H9 (cell line): ENCODE results near the gene TFPI. TPM values are rescaled to one million over a fixed set of nuclear protein-coding genes. Genes with fewer than 3 reads are reported as not detected.

Source experiments
- DNase-seq: peaks from one replicate; pipeline ENCODE4 v3.0.0-alpha.2; 2017
- H2AFZ ChIP-seq: one replicate; pipeline ENCODE4 v1.6.1; 2013; ENCODE audit warnings: mild to moderate bottlenecking, low read length, control low read depth, moderate library complexity
- H2AK5ac ChIP-seq: 2 replicates; pipeline ENCODE4 v1.6.1; 2013; ENCODE audit warnings: low read length, control low read depth, mixed read lengths; ENCODE audit not compliant: insufficient read length
- H2BK120ac ChIP-seq: one replicate; pipeline ENCODE4 v1.6.1; 2013; ENCODE audit warnings: low read depth, mild to moderate bottlenecking, low read length, control low read depth, inconsistent platforms; ENCODE audit not compliant: poor library complexity, severe bottlenecking
- H2BK12ac ChIP-seq: 2 replicates; pipeline ENCODE4 v1.6.1; 2013; ENCODE audit warnings: low read length, control low read depth, mixed read lengths, low read depth; ENCODE audit not compliant: insufficient read length
- H2BK15ac ChIP-seq: 2 replicates; pipeline ENCODE4 v1.6.1; 2013; ENCODE audit warnings: low read depth, low read length, control low read depth
- H2BK20ac ChIP-seq: one replicate; pipeline ENCODE4 v1.6.1; 2013; ENCODE audit warnings: low read depth, mild to moderate bottlenecking, low read length, control low read depth, inconsistent platforms; ENCODE audit not compliant: poor library complexity, severe bottlenecking
- H2BK5ac ChIP-seq: 2 replicates; pipeline ENCODE4 v1.6.1; 2013; ENCODE audit warnings: low read length, control low read depth, mixed read lengths; ENCODE audit not compliant: insufficient read length
- H3K14ac ChIP-seq: 2 replicates; pipeline ENCODE4 v1.6.1; 2013; ENCODE audit warnings: low read length, control low read depth; ENCODE audit not compliant: insufficient read depth
- H3K18ac ChIP-seq: 2 replicates; pipeline ENCODE4 v1.6.1; 2013; ENCODE audit warnings: low read depth, mild to moderate bottlenecking, mixed read lengths, low read length, control low read depth; ENCODE audit not compliant: insufficient read length
- H3K23ac ChIP-seq: 2 replicates; pipeline ENCODE4 v1.6.1; 2013; ENCODE audit warnings: low read length, control low read depth, mixed read lengths, low read depth; ENCODE audit not compliant: insufficient read length
- H3K23me2 ChIP-seq: 2 replicates; pipeline ENCODE4 v1.6.1; 2013; ENCODE audit warnings: low read depth, mild to moderate bottlenecking, mixed read lengths, low read length, control low read depth; ENCODE audit not compliant: insufficient read length, poor library complexity, severe bottlenecking
- H3K27ac ChIP-seq: 2 replicates; pipeline ENCODE4 v1.5.1; 2013; ENCODE audit warnings: low read length, control low read depth, mixed read lengths, low read depth; ENCODE audit not compliant: insufficient read length
- H3K27me3 ChIP-seq: 2 replicates; pipeline ENCODE4 v1.6.1; 2013; ENCODE audit warnings: low read length, control low read depth, inconsistent platforms; ENCODE audit not compliant: insufficient read depth
- H3K4ac ChIP-seq: 2 replicates; pipeline ENCODE4 v1.6.1; 2013; ENCODE audit warnings: low read depth, mild to moderate bottlenecking, control low read depth, inconsistent platforms, low read length, moderate library complexity
- H3K4me1 ChIP-seq: 2 replicates; pipeline ENCODE4 v1.6.1; 2013; ENCODE audit warnings: low read length, control low read depth, inconsistent platforms; ENCODE audit not compliant: insufficient read depth
- H3K4me2 ChIP-seq: 2 replicates; pipeline ENCODE4 v1.6.1; 2013; ENCODE audit warnings: low read length, control low read depth, mixed read lengths; ENCODE audit not compliant: insufficient read length, insufficient read depth
- H3K56ac ChIP-seq: 2 replicates; pipeline ENCODE4 v1.6.1; 2013; ENCODE audit warnings: low read depth, mild to moderate bottlenecking, mixed read lengths, low read length, control low read depth; ENCODE audit not compliant: insufficient read length
- H3K79me1 ChIP-seq: 2 replicates; pipeline ENCODE4 v1.6.1; 2013; ENCODE audit warnings: low read depth, mild to moderate bottlenecking, moderate library complexity, low read length, control low read depth, inconsistent platforms; ENCODE audit not compliant: insufficient read depth, poor library complexity, severe bottlenecking
- H3K79me2 ChIP-seq: 2 replicates; pipeline ENCODE4 v1.6.1; 2013; ENCODE audit warnings: low read length, control low read depth, inconsistent platforms; ENCODE audit not compliant: insufficient read depth
- H3K9ac ChIP-seq: 2 replicates; pipeline ENCODE4 v1.6.1; 2013; ENCODE audit warnings: low read length, control low read depth, mixed read lengths; ENCODE audit not compliant: insufficient read length; ENCODE audit errors: extremely low read depth
- H3K9me3 ChIP-seq: one replicate; pipeline ENCODE4 v1.6.1; 2013; ENCODE audit warnings: low read depth, low read length, inconsistent platforms; ENCODE audit not compliant: control insufficient read depth
- H3T11ph ChIP-seq: one replicate; pipeline ENCODE4 v1.6.1; 2013; ENCODE audit warnings: mild to moderate bottlenecking, low read length, control low read depth, inconsistent platforms
- H4K20me1 ChIP-seq: one replicate; pipeline ENCODE4 v1.6.1; 2013; ENCODE audit not compliant: control insufficient read depth, insufficient read length, insufficient read depth
- H4K5ac ChIP-seq: 2 replicates; pipeline ENCODE4 v1.6.1; 2013; ENCODE audit warnings: low read depth, mild to moderate bottlenecking, mixed read lengths, low read length, control low read depth; ENCODE audit not compliant: insufficient read length
- H4K8ac ChIP-seq: replicated peaks from 2 replicates; pipeline ENCODE4 v1.6.1; 2013; ENCODE audit warnings: low read length, control low read depth, mixed read lengths, low read depth; ENCODE audit not compliant: insufficient read length
- H4K91ac ChIP-seq: 2 replicates; pipeline ENCODE4 v1.6.1; 2013; ENCODE audit warnings: low read depth, mild to moderate bottlenecking, moderate library complexity, mixed read lengths, low read length, control low read depth; ENCODE audit not compliant: insufficient read length
- H3K27ac Mint-ChIP-seq, 3 experiments: 2 replicates in 2 of 3; 3 replicates in 1 of 3; pipeline ENCODE4 v1.8.0; 2020 to 2021; ENCODE audit warnings: mixed read lengths in 3 of 3, mild to moderate bottlenecking in 1 of 3, moderate library complexity in 1 of 3
- H3K27me3 Mint-ChIP-seq: 2 replicates; pipeline ENCODE4 v1.8.0; 2021; ENCODE audit warnings: low read depth, mild to moderate bottlenecking, moderate library complexity, mixed read lengths
- H3K36me3 Mint-ChIP-seq, 3 experiments: 2 replicates in 2 of 3; 3 replicates in 1 of 3; pipeline ENCODE4 v1.8.0; 2020 to 2021; ENCODE audit warnings: low read depth in 3 of 3, mixed read lengths in 3 of 3; ENCODE audit not compliant: insufficient read depth in 1 of 3
- H3K4me1 Mint-ChIP-seq, 2 experiments: 2 replicates each; pipeline ENCODE4 v1.8.0; 2020; ENCODE audit warnings: mixed read lengths in 2 of 2
- H3K4me3 Mint-ChIP-seq, 2 experiments: 2 replicates in 1 of 2; 3 replicates in 1 of 2; pipeline ENCODE4 v1.8.0; 2020 to 2021; ENCODE audit warnings: mild to moderate bottlenecking in 2 of 2, mixed read lengths in 2 of 2, moderate library complexity in 1 of 2
- H3K9me3 Mint-ChIP-seq, 2 experiments: 2 replicates in 1 of 2; 3 replicates in 1 of 2; pipeline ENCODE4 v1.8.0; 2020; ENCODE audit warnings: mild to moderate bottlenecking in 2 of 2, mixed read lengths in 2 of 2, moderate library complexity in 1 of 2
- CTCF ChIP-seq: fragments of 200-600 bp; sonication (generic); conservative IDR thresholded peaks from 3 replicates; pipeline ENCODE4 v1.8.0; 2021; ENCODE audit warnings: antibody characterized with exemption, mild to moderate bottlenecking
- WGBS: extraction: QIAGEN DNeasy Blood & Tissue Kit; methylation state at CpG from one replicate; pipeline ENCODE4 v1.1.7; 2013; ENCODE audit warnings: missing lambda C conversion rate, low lambda C conversion rate, mixed read lengths; ENCODE audit not compliant: insufficient read length; ENCODE audit errors: extremely low coverage; 5-methylcytosine and 5-hydroxymethylcytosine counted together
- total RNA-seq: library from RNA; stranded (reverse); gene quantifications from 2 replicates; pipeline ENCODE4 v1.2.1, GENCODE V29; 2021

Gene TFPI
- total RNA-seq, 1 experiment from 2014 or later = 5.8 TPM

DNA sequence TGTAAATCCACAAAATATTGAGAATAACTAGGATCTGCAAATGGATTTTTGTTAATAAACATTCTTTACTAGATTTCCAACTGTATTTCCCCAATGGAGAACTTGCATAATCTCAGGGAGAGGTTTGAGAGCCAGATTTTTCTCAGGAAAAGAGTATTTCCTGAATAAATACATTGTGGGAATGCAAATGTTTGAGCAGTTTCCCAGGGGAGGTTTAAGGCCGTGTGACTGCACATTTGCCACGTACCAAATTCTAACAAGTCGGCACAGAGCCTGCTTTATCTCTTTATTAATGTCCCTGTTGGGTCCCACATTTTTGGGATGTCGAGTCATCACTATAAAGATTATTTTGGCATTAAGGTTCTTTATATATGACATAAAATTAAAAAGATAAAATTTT is 27.0 kb downstream of the TFPI start:
- Histone ChIP-seq H2AFZ (no peak overlapping the region), H2BK20ac (no peak overlapping the region), H3K79me2 (no peaks in the 10 kb centered on the region), H3K9me3 (no peaks in the 10 kb centered on the region), H3K79me1 (no peaks in the 10 kb centered on the region), H4K8ac (no peak overlapping the region), H2AK5ac (no peak overlapping the region), H2BK120ac (no peak overlapping the region), H3K4ac (no peak overlapping the region), H3K18ac (no peak overlapping the region), H2BK12ac (no peak overlapping the region), H3K27me3 (no peaks in the 10 kb centered on the region), H3K4me2 (no peak overlapping the region), H2BK15ac (no peak overlapping the region), H2BK5ac (no peak overlapping the region), H4K91ac (no peak overlapping the region), H3K23ac (no peak overlapping the region), H3K9ac (no peak overlapping the region), H3K23me2 (no peaks in the 10 kb centered on the region), H3T11ph (no peak overlapping the region), H3K56ac (no peak overlapping the region), H4K20me1 (no peaks in the 10 kb centered on the region), H4K5ac (no peak overlapping the region), H3K14ac (no peak overlapping the region), H3K4me1 (no peaks in the 10 kb centered on the region; the same call in 1 of the 2 replicates), H3K27ac (no peak overlapping the region)
- 0 out of 5 replicates have a peak, but pooled peaks cover 0 to 2% of the 10 kb centered on the region in 2 experiments for H3K9me3 Mint-ChIP-seq
- peak overlapping the region; percentile 39 to 98 (median 72); a peak in 4 of 7 replicates for H3K27ac Mint-ChIP-seq
- WGBS = no CpG with 5 or more reads among the region's 4 CpGs
- peaks cover 17 to 20% of the 10 kb centered on the region in 2 experiments for H3K4me1 Mint-ChIP-seq
- H3K36me3 Mint-ChIP-seq = 0 out of 7 replicates have a peak, but pooled peaks cover 0 to 1% (median 0%) of the 10 kb centered on the region in 3 experiments
- H3K4me3 Mint-ChIP-seq = no peak overlapping the region
- DNase-seq = no peak
- TF ChIP-seq CTCF = no peak
- no peaks in the 10 kb centered on the region for H3K27me3 Mint-ChIP-seq
